BE2C (cell line): ENCODE data around the gene ATAD3B.
"Not testable (repeated sequence)": the region's sequence is repeated elsewhere in the genome, so short reads cannot be mapped to it uniquely, and the experiment has no call there.

Source experiments
- DNase-seq: peaks from one replicate; pipeline ENCODE4 v3.0.0-alpha.2; 2020
- H3K27me3 ChIP-seq: fragments of 250-450 bp; sonication (Bioruptor Pico); 2 replicates; pipeline ENCODE4 v1.5.1; 2020; ENCODE audit warnings: mild to moderate bottlenecking
- H3K36me3 ChIP-seq: fragments of 250-450 bp; sonication (Bioruptor Pico); 2 replicates; pipeline ENCODE4 v1.5.1; 2020; ENCODE audit warnings: mild to moderate bottlenecking
- H3K4me1 ChIP-seq: fragments of 250-450 bp; sonication (Bioruptor Pico); 2 replicates; pipeline ENCODE4 v1.5.1; 2020
- H3K4me3 ChIP-seq: 2 replicates; pipeline ENCODE4 v1.5.1; 2011; ENCODE audit warnings: low read depth, low read length
- H3K9me3 ChIP-seq: fragments of 250-450 bp; sonication (Bioruptor Pico); 2 replicates; pipeline ENCODE4 v1.5.1; 2020
- TF ChIP-seq, protein P1 (sequence below): IDR thresholded peaks from 2 replicates; pipeline ENCODE4 v1.5.1; 2012; ENCODE audit warnings: mild to moderate bottlenecking, low read depth, low read length

ATAD3B gene

DNA sequence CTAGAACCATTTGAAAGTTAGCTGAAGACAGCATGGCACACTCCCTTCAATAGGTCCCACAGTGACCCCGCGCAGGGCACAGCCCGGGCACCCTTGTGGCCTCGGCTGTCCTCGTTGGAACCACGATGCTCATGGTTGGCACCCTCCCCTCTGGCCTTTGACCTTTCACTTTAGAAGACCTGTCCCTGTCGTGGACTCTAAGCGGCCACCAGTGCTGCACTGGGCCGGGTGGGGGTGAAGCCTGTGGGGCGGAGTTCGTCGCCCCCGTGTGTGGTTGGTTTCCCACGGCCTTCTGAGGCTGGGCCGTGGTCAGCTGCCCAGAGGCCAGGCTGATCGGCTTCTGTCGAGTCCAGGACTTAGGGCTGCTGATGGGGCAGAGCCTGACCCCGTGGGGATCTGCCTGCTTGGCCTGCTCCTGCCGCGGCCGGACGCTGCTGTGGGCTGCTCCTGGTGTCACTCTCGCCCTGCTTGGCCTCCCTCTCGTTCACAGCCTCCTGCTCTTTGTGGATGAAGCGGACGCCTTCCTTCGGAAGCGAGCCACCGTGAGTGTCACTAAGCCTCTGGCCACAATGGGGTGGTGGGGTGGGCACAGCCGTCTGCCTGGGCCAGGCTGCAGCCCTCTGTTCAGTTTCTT is 53.3 kb downstream of the ATAD3B start:
- not testable (repeated sequence) for H3K4me1 ChIP-seq, H3K4me3 ChIP-seq, H3K27me3 ChIP-seq, H3K9me3 ChIP-seq, DNase-seq
- peaks cover 53% of the 10 kb centered on the region for H3K36me3 ChIP-seq

DNA sequence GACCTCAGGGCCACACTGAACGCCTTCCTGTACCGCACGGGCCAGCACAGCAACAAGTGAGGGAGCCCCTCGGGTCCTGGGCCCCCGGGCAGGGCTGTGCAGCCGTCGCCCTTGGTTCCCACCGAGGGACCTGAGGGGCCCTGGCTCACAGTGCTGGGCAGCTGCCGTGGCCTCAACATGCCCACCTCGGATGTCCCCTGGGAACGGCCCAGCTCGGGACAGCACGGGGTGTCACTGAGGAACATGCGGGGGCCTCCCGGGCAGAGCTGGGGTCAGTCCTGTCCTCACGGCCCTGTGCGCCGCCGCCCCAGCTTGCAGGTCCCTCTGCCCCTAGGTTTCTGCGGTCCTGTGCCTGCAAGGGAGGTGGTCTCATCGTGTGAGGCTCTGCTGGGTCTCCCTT is 54.9 kb downstream of the ATAD3B start:
- H3K36me3 ChIP-seq, result peaks cover 49% of the 10 kb centered on the region
- not testable (repeated sequence) for DNase-seq

DNA sequence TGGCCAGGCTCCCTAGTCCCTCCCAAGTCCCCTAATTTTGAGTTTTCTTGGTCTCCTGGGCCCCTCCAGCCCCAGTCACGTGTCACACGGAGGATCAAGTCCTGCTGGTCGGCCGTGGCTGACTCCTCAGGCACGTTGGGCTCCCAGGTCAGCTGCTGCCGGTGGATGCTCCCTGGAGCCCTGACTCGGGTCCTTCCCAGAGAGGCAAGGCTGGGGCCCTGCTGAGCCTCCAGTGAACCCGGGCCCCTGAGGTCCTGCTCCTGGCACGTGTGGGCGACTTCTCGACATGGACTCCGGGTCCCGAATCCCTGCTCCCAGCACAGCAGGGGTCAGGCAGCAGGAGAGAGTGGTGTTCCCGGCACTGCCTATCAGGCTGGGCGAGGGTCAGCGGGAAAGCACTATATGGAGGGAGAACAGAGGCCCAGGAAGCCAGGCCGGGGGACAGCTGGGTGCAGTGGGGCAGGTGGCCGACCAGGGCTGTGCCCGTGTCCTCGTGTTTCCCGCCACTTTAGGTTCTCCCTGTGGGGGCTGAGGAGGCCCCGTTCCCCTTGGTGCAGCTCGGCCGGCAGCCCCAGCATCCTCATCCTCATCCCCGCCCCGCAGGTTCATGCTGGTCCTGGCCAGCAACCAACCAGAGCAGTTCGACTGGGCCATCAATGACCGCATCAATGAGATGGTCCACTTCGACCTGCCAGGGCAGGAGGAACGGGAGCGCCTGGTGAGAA is 55.7 kb downstream of the ATAD3B start:
- TF ChIP-seq, protein P1, sequence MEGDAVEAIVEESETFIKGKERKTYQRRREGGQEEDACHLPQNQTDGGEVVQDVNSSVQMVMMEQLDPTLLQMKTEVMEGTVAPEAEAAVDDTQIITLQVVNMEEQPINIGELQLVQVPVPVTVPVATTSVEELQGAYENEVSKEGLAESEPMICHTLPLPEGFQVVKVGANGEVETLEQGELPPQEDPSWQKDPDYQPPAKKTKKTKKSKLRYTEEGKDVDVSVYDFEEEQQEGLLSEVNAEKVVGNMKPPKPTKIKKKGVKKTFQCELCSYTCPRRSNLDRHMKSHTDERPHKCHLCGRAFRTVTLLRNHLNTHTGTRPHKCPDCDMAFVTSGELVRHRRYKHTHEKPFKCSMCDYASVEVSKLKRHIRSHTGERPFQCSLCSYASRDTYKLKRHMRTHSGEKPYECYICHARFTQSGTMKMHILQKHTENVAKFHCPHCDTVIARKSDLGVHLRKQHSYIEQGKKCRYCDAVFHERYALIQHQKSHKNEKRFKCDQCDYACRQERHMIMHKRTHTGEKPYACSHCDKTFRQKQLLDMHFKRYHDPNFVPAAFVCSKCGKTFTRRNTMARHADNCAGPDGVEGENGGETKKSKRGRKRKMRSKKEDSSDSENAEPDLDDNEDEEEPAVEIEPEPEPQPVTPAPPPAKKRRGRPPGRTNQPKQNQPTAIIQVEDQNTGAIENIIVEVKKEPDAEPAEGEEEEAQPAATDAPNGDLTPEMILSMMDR, result no peak
- Histone ChIP-seq H3K4me3 (no peak overlapping the region), H3K9me3 (no peaks in the 10 kb centered on the region; the same call in 1 of the 2 replicates), H3K4me1 (no peaks in the 10 kb centered on the region), H3K27me3 (no peaks in the 10 kb centered on the region), H3K36me3 (peaks cover 45% of the 10 kb centered on the region)
- no peak for DNase-seq

More for the DNA sequence above, 54.9 kb downstream of the ATAD3B start:
- H3K27me3 ChIP-seq, H3K4me3 ChIP-seq, H3K4me1 ChIP-seq, H3K9me3 ChIP-seq: not testable (repeated sequence)

DNA sequence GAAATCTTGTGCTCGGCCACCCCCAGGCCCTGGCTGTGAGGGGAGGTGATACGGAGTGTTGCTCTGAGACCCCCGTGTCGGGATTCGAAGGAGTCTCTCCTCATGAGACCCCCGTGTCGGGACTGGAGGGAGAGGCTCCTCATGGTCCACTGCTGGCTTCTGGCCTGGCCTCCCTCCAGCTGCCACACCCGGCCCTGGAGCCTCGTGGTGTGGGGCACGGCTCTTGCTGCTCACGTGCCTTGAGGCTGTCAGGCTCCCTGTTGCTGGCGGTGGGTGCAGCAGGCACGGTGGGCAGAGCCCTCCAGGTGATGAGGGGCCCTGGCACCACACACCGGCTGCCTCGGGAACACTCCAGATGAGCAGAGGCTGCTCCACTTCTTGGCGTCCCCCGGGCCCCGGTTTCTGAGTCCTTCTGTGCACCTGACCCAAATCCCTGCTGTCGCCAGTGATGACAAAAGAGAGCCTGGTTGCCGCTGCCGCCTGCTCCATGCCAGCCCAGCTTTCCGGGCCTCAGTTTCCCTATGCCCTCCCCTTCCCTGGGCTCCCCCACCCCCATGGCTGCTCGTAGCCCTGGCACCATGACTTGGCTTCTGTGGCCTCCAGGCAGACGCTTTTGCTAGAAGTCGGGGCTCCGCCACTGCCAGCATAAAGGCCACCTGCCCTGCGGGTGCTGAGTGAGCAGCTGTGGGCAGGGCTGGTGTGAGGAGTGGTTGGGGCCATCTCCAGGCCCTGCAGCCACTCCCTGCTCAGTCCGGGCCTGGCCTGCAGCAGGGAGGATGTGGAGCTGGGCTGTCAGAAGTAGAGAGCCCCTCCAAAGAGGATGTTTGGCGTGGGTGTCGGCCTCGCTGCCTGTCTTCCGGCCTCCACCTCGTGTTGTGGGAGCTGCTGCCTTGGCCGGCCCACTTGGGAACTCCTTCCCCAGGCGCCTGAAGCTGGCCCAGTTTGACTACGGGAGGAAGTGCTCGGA is 57.0 kb downstream of the ATAD3B start:
- Histone ChIP-seq H3K4me3 (no peak overlapping the region), H3K4me1 (no peaks in the 10 kb centered on the region), H3K36me3 (peaks cover 42% of the 10 kb centered on the region), H3K9me3 (no peaks in the 10 kb centered on the region; the same call in 1 of the 2 replicates), H3K27me3 (no peaks in the 10 kb centered on the region)
- no peak for DNase-seq
- TF ChIP-seq, protein P1, result no peak

DNA sequence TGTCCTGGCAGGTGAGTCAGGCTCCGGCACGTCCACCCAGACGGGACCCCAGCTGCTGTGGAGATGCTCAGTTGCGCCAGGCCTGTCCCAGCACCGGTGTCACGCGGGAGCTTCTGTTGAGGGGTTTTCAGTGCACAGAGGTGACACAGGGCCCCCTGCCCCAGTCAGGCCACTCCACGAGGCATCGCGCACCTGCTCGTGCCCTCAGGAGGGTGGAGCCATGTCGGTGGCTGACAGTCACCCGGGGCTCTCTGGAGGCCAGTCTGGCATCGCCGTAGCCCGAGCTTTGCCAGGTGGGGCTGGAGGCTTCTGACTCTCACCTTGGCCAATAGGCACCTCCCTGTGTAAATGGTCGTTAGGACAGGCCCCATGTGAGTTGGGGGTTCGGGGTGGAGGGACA is 57.8 kb downstream of the ATAD3B start:
- H3K9me3 ChIP-seq, result no peaks in the 10 kb centered on the region; the same call in 1 of the 2 replicates
- TF ChIP-seq, protein P1, result no peak
- H3K36me3 ChIP-seq, result peaks cover 40% of the 10 kb centered on the region
- H3K4me3 ChIP-seq, result no peak overlapping the region
- DNase-seq, result no peak
- H3K27me3 ChIP-seq, result no peaks in the 10 kb centered on the region
- no peaks in the 10 kb centered on the region for H3K4me1 ChIP-seq

DNA sequence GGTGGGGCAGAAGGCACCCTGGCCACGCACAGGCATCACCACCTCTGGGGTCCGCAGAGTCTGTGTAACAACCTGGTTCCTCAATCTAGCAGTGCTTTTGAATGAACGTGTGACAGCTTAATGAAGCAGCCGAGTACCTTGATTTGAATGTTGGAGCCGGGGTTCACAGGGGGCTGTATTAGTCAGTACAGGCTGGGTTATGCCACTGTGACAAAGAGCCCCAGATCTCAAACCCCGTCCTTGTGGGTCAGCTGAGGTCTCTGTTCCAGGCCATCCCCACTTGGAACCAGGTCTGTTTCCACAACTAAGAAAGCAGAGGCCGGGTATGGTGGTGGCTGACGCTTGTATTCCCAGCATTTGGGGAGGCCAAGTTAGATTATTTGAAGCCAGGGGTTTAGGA is 58.4 kb downstream of the ATAD3B start:
- Histone ChIP-seq H3K4me3 (no peak overlapping the region), H3K4me1 (no peaks in the 10 kb centered on the region), H3K36me3 (peaks cover 44% of the 10 kb centered on the region), H3K27me3 (no peaks in the 10 kb centered on the region), H3K9me3 (no peaks in the 10 kb centered on the region; the same call in 1 of the 2 replicates)
- no peak for DNase-seq
- TF ChIP-seq, protein P1, result no peak
